H1 (cell line): ENCODE results near the gene DRD1. TPM values are rescaled to one million over a fixed set of nuclear protein-coding genes. Genes with fewer than 3 reads are reported as not detected.
"Not testable (repeated sequence)": the region's sequence is repeated elsewhere in the genome, so short reads cannot be mapped to it uniquely, and the experiment has no call there.

ENCODE experiments used
- CTCF ChIA-PET: fragments of 300-600 bp; sonication (Branson Sonifier 250); formaldehyde crosslinking; loops from one replicate; lab custom pipeline; 2021; ENCODE audit not compliant: partially characterized antibody; lab: Charles Lee
- POLR2A ChIA-PET: fragments of 300-600 bp; sonication (Branson Sonifier 250); formaldehyde crosslinking; loops from one replicate; lab custom pipeline; 2021; ENCODE audit warnings: inconsistent platforms; ENCODE audit not compliant: partially characterized antibody; lab: Charles Lee
- DNase-seq, 2 experiments: peaks; one replicate each; pipeline versions ENCODE4 v3.0.0 to v3.0.0-alpha.2; 2010 to 2022; ENCODE audit warnings: low spot score in 2 of 2, low read depth in 1 of 2, mixed read lengths in 1 of 2
- FAIRE-seq: peaks from 2 replicates; lab custom pipeline; 2011; peaks lifted over from hg19 to GRCh38; lab: Jason Lieb, UNC
- H2AFZ ChIP-seq: 2 replicates; pipeline ENCODE4 v1.8.1; 2012; ENCODE audit warnings: low read length, inconsistent platforms
- H2AK5ac ChIP-seq: 2 replicates; pipeline ENCODE4 v1.6.1; 2013; ENCODE audit warnings: low read depth, low read length
- H2BK120ac ChIP-seq: replicated peaks from 2 replicates; pipeline ENCODE3; 2013; ENCODE audit warnings: low read depth, low read length, inconsistent platforms
- H2BK12ac ChIP-seq: 2 replicates; pipeline ENCODE4 v1.6.1; 2013; ENCODE audit warnings: low read depth, low read length
- H2BK15ac ChIP-seq: 2 replicates; pipeline ENCODE4 v1.6.1; 2013; ENCODE audit warnings: low read length
- H2BK20ac ChIP-seq: 2 replicates; pipeline ENCODE4 v1.6.1; 2013; ENCODE audit warnings: low read length
- H2BK5ac ChIP-seq: 2 replicates; pipeline ENCODE4 v1.6.1; 2013; ENCODE audit warnings: low read depth, low read length
- H3K14ac ChIP-seq: 2 replicates; pipeline ENCODE4 v1.6.1; 2013; ENCODE audit warnings: inconsistent platforms; ENCODE audit not compliant: insufficient read length
- H3K18ac ChIP-seq: 2 replicates; pipeline ENCODE4 v1.6.1; 2013; ENCODE audit warnings: low read length; ENCODE audit errors: extremely low read depth
- H3K23ac ChIP-seq: 2 replicates; pipeline ENCODE4 v1.6.1; 2013; ENCODE audit warnings: inconsistent platforms; ENCODE audit not compliant: insufficient read length
- H3K23me2 ChIP-seq: 2 replicates; pipeline ENCODE4 v1.6.1; 2013; ENCODE audit warnings: low read depth, low read length
- H3K27ac ChIP-seq: 2 replicates; pipeline ENCODE4 v1.6.1; 2011; ENCODE audit warnings: low read depth, low read length, inconsistent platforms
- H3K27me3 ChIP-seq, 4 experiments: replicated peaks in 1 of 4; 1 replicate in 1 of 4; 2 replicates in 3 of 4; pipeline versions ENCODE4 v1.6.1 to v1.8.1; 2011 to 2013; ENCODE audit warnings: low read length in 3 of 4, mild to moderate bottlenecking in 3 of 4, inconsistent platforms in 2 of 4, mixed read lengths in 2 of 4, moderate library complexity in 1 of 4; ENCODE audit not compliant: control insufficient read depth in 3 of 4, insufficient read depth in 3 of 4; ENCODE audit errors: extremely low read depth in 1 of 4
- H3K36me3 ChIP-seq, 4 experiments: 2 replicates each; pipeline versions ENCODE4 v1.6.1 to v1.8.1; 2011 to 2013; ENCODE audit warnings: mild to moderate bottlenecking in 4 of 4, low read length in 3 of 4, moderate library complexity in 2 of 4, control low read depth in 1 of 4, inconsistent platforms in 1 of 4; ENCODE audit not compliant: insufficient read depth in 4 of 4, control insufficient read depth in 2 of 4
- H3K4ac ChIP-seq: replicated peaks from 2 replicates; pipeline ENCODE3; 2013; ENCODE audit warnings: low read length, low read depth, mixed read lengths, inconsistent platforms; ENCODE audit not compliant: insufficient read length
- H3K4me1 ChIP-seq, 4 experiments: replicated peaks in 1 of 4; 1 replicate in 1 of 4; 2 replicates in 3 of 4; pipeline versions ENCODE4 v1.6.1 to v1.8.1; 2011 to 2013; ENCODE audit warnings: low read length in 3 of 4, inconsistent platforms in 2 of 4, mixed read lengths in 1 of 4; ENCODE audit not compliant: insufficient read depth in 4 of 4, control insufficient read depth in 3 of 4
- H3K4me2 ChIP-seq, 2 experiments: 2 replicates each; pipeline versions ENCODE4 v1.6.1 to v1.8.1; 2011 to 2013; ENCODE audit warnings: low read depth in 2 of 2, low read length in 2 of 2, control low read depth in 1 of 2, inconsistent platforms in 1 of 2, mild to moderate bottlenecking in 1 of 2; ENCODE audit not compliant: insufficient read depth in 1 of 2
- H3K4me3 ChIP-seq, 4 experiments: fragments of 200-600, 300-600 bp in 1 of 4; sonication (generic), shearing (Covaris generic), sonication (Bioruptor Twin) in 1 of 4; 2 replicates each; pipeline versions ENCODE4 v1.5.1 to v1.8.1; 2011 to 2016; ENCODE audit warnings: low read length in 4 of 4, low read depth in 3 of 4, control low read depth in 2 of 4, inconsistent platforms in 2 of 4, mild to moderate bottlenecking in 2 of 4, mixed read lengths in 1 of 4, moderate library complexity in 1 of 4; ENCODE audit not compliant: insufficient read depth in 2 of 4; ENCODE audit errors: extremely low read depth in 1 of 4
- H3K56ac ChIP-seq: replicated peaks from 2 replicates; pipeline ENCODE3; 2013; ENCODE audit warnings: low read depth, mild to moderate bottlenecking, mixed read lengths, low read length, inconsistent platforms; ENCODE audit not compliant: insufficient read length
- H3K79me1 ChIP-seq: 2 replicates; pipeline ENCODE4 v1.6.1; 2013; ENCODE audit warnings: low read depth, low read length, control low read depth
- H3K79me2 ChIP-seq, 2 experiments: 2 replicates each; pipeline versions ENCODE4 v1.6.1 to v1.8.1; 2012 to 2013; ENCODE audit warnings: low read length in 2 of 2, mild to moderate bottlenecking in 2 of 2, inconsistent platforms in 1 of 2; ENCODE audit not compliant: insufficient read depth in 2 of 2, control insufficient read depth in 1 of 2
- H3K9ac ChIP-seq, 4 experiments: replicated peaks in 1 of 4; 1 replicate in 1 of 4; 2 replicates in 3 of 4; pipeline versions ENCODE4 v1.6.1 to v1.8.1; 2011 to 2013; ENCODE audit warnings: low read depth in 3 of 4, low read length in 3 of 4, control low read depth in 2 of 4, mild to moderate bottlenecking in 2 of 4, moderate library complexity in 2 of 4, inconsistent platforms in 1 of 4; ENCODE audit errors: extremely low read depth in 1 of 4
- H3K9me3 ChIP-seq, 2 experiments: 2 replicates each; pipeline versions ENCODE4 v1.6.1 to v1.8.1; 2012 to 2013; ENCODE audit warnings: mild to moderate bottlenecking in 2 of 2, moderate library complexity in 2 of 2, control low read depth in 1 of 2, inconsistent platforms in 1 of 2, low read depth in 1 of 2, low read length in 1 of 2, mixed read lengths in 1 of 2; ENCODE audit not compliant: insufficient read depth in 2 of 2
- H4K20me1 ChIP-seq, 2 experiments: replicated peaks in 1 of 2; 2 replicates each; pipeline versions ENCODE3 to v1.8.1; 2011 to 2013; ENCODE audit warnings: inconsistent platforms in 2 of 2, low read length in 2 of 2, mild to moderate bottlenecking in 1 of 2; ENCODE audit not compliant: insufficient read depth in 2 of 2, control insufficient read depth in 1 of 2
- H4K5ac ChIP-seq: 2 replicates; pipeline ENCODE4 v1.6.1; 2013; ENCODE audit warnings: low read length, low read depth, mixed read lengths, inconsistent platforms; ENCODE audit not compliant: insufficient read length
- H4K8ac ChIP-seq: 2 replicates; pipeline ENCODE4 v1.8.0; 2013; ENCODE audit warnings: mild to moderate bottlenecking, moderate library complexity, low read length, inconsistent platforms; ENCODE audit not compliant: insufficient read depth; ENCODE audit errors: extremely low read depth
- H4K91ac ChIP-seq: replicated peaks from 2 replicates; pipeline ENCODE3; 2013; ENCODE audit warnings: low read length, mixed read lengths, inconsistent platforms; ENCODE audit not compliant: insufficient read length
- polyA plus RNA-seq, 7 experiments: library from polyadenylated mRNA; depleted of rRNA in 3 of 7; stranded (reverse) in 5 of 7; unstranded in 2 of 7; fragments of >200 nt in 5 of 7; fragments of 200-250 nt in 2 of 7; gene quantifications; 1 replicate in 5 of 7; 2 replicates in 1 of 7; 4 replicates in 1 of 7; pipeline versions ENCODE4 v1.2.1 to v1.2.3, GENCODE V29; 2011 to 2013; ENCODE audit warnings: missing spikeins in 2 of 7, mixed read lengths in 2 of 7
- total RNA-seq: library from RNA; stranded (reverse); fragmentation: NEBNext Ultra II Directional; extraction: Animal tissue kit (Norgen Biotek cat#: 25700); gene quantifications from 2 replicates; pipeline ENCODE4 v1.2.1, GENCODE V29; 2021

Gene DRD1
- total and polyA plus RNA-seq, 2 of the 8 experiments (the other 6 are each of a cell fraction or from before 2014, with no cell fraction given): 0.03 to 0.19 TPM

DNA sequence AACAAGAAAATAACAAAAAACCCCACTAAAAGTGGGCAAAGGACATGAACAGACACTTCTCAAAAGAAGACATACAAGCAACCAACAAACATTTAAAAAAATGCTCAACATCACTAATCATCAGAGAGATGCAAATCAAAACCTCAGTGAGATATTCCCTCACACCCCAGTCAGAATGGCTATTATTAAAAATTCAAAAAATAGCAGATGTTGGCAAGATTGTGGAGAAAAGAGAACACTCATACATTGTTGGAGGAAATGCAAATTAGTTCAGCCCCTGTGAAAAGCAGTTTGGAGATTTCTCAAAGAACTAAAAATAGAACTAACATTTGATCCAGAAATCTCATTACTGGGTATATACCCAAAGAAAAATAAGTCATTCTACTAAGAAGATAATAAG lies 19.4 kb downstream of the DRD1 start:
- H2BK20ac ChIP-seq, H3K4me2 ChIP-seq, H3K9ac ChIP-seq, H2BK5ac ChIP-seq, H3K56ac ChIP-seq, H2AFZ ChIP-seq, H3K4ac ChIP-seq, CTCF ChIA-PET, H3K23ac ChIP-seq, H3K9me3 ChIP-seq, H4K91ac ChIP-seq, POLR2A ChIA-PET, H3K18ac ChIP-seq, H4K5ac ChIP-seq, H3K4me3 ChIP-seq, H2BK15ac ChIP-seq, H2BK12ac ChIP-seq, H3K4me1 ChIP-seq, H4K8ac ChIP-seq, H3K36me3 ChIP-seq, FAIRE-seq, H2AK5ac ChIP-seq, DNase-seq, H4K20me1 ChIP-seq, H3K27me3 ChIP-seq, H3K23me2 ChIP-seq, H3K14ac ChIP-seq, H3K79me1 ChIP-seq, H3K79me2 ChIP-seq, H3K27ac ChIP-seq, H2BK120ac ChIP-seq: not testable (repeated sequence)
